NCI-H2196 (cell line): ENCODE measurements around the gene PCGF6.
"Not testable (repeated sequence)": the region's sequence is repeated elsewhere in the genome, so short reads cannot be mapped to it uniquely, and the experiment has no call there.

Experiments
- DNase-seq: peaks from one replicate; lab custom pipeline; 2025; ENCODE audit not compliant: unreplicated experiment; lab: John Stamatoyannopoulos, UW

The PCGF6 gene

DNA sequence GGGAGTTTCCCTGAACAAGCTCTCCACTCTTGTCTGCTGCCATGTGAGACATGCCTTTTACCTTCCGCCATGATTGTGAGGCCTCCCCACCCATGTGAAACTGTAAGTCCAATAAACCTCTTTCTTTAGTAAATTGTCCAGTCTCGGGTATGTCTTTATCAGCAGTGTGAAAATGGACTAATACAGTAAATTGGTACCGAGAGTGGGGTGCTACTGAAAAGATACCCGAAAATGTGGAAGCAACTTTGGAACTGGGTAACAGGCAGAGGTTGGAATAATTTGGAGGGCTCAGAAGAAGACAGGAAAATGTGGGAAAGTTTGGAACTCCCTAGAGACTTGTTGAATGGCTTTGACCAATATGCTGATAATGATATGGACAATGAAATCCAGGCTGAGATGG, 92.0 kb downstream of the PCGF6 start:
- DNase-seq, result not testable (repeated sequence)

GRCh38 chr10:103257812-103258211, 93.1 kb downstream of the PCGF6 start:
- DNase-seq, result no peak

GRCh38 chr10:103256613-103257012, 94.3 kb downstream of the PCGF6 start:
- DNase-seq, result no peak

- no peak for DNase-seq
Measured at GRCh38 chr10:103254538-103255325, 96.2 kb downstream of the PCGF6 start.

DNA sequence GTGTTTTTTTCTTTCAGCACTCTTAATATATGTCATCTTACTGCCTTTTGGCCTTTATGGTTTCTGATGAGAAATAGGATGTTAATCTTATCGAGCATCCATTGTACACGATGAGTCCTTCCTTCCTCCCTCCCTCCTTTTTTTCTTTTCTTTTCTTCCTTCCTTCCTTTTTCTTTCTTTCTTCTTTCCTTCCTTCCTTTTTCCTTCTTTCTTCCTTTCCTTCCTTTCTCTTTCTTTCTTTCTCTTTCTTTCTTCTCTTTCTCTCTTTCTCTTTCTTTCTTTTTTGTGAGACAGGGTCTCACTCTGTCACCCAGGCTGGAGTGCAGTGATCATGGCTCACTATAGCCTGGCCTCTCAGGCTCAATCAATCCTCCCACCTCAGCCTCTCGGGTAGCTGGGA, 96.8 kb downstream of the PCGF6 start:
- DNase-seq, result no peak
